Smooth muscle cell (in vitro differentiated cells): Measurements from ENCODE around the gene OSBPL5. TPM values are rescaled to one million over a fixed set of nuclear protein-coding genes. Genes with fewer than 3 reads are reported as not detected.
A peak's percentile ranks its signal among the peaks of the same experiment; 100 is the strongest.

ENCODE experiments used
- DNase-seq: peaks from one replicate; lab custom pipeline; 2025; ENCODE audit not compliant: unreplicated experiment; lab: John Stamatoyannopoulos, UW
- H2AFZ ChIP-seq: fragments of 200-600 bp; sonication (generic); 2 replicates; pipeline ENCODE4 v1.6.0; 2016; ENCODE audit warnings: antibody characterized with exemption, low read depth, mild to moderate bottlenecking
- H3F3A ChIP-seq: fragments of 200-600 bp; sonication (generic); 2 replicates; pipeline ENCODE4 v1.6.0; 2017; ENCODE audit warnings: antibody characterized with exemption, low read depth
- H3K27ac ChIP-seq: fragments of 200-600 bp; sonication (generic); 2 replicates; pipeline ENCODE4 v1.5.1; 2016; ENCODE audit warnings: low read depth, mild to moderate bottlenecking
- H3K27me3 ChIP-seq: fragments of 200-600 bp; sonication (generic); 2 replicates; pipeline ENCODE4 v1.6.1; 2016; ENCODE audit warnings: low read depth, mild to moderate bottlenecking
- H3K36me3 ChIP-seq: fragments of 200-600 bp; sonication (generic); 2 replicates; pipeline ENCODE4 v1.5.1; 2016; ENCODE audit warnings: low read depth
- H3K4me1 ChIP-seq: fragments of 200-600 bp; sonication (generic); 2 replicates; pipeline ENCODE4 v1.5.1; 2016; ENCODE audit warnings: low read depth
- H3K4me2 ChIP-seq: fragments of 200-600 bp; sonication (generic); 2 replicates; pipeline ENCODE4 v1.6.0; 2016; ENCODE audit warnings: mild to moderate bottlenecking
- H3K4me3 ChIP-seq: fragments of 200-600 bp; sonication (generic); 2 replicates; pipeline ENCODE4 v1.5.1; 2016; ENCODE audit warnings: mild to moderate bottlenecking
- H3K79me2 ChIP-seq: fragments of 200-600 bp; sonication (generic); 2 replicates; pipeline ENCODE4 v1.6.0; 2016; ENCODE audit warnings: low read depth, mild to moderate bottlenecking
- H3K9ac ChIP-seq: fragments of 200-600 bp; sonication (generic); 2 replicates; pipeline ENCODE4 v1.6.0; 2016; ENCODE audit warnings: low read depth
- H3K9me3 ChIP-seq: fragments of 200-600 bp; sonication (generic); replicated peaks from 2 replicates; pipeline ENCODE4 v1.5.1; 2016; ENCODE audit warnings: low read depth
- H4K20me1 ChIP-seq: fragments of 200-600 bp; sonication (generic); 2 replicates; pipeline ENCODE4 v1.6.0; 2016; ENCODE audit warnings: low read depth
- CTCF ChIP-seq: fragments of 200-600 bp; sonication (generic); IDR thresholded peaks from 2 replicates; pipeline ENCODE4 v1.5.1; 2017; ENCODE audit warnings: borderline replicate concordance, mild to moderate bottlenecking, antibody characterized with exemption; ENCODE audit not compliant: insufficient read depth, poor library complexity, severe bottlenecking
- WGBS: methylation state at CpG from one replicate; pipeline ENCODE4 v1.1.7; 2016; ENCODE audit warnings: low lambda C conversion rate; 5-methylcytosine and 5-hydroxymethylcytosine counted together
- polyA plus RNA-seq: library from polyadenylated mRNA; unstranded; fragments of >200 nt; fragmentation: Nextera tagmentation; extraction: Ambion mirVana; gene quantifications from 2 replicates; pipeline ENCODE4 v1.2.1, GENCODE V29; 2016
- total RNA-seq: library from RNA; depleted of rRNA; stranded (reverse); fragments of >200 nt; gene quantifications from 2 replicates; pipeline ENCODE4 v1.2.3, GENCODE V29; 2014

The OSBPL5 gene
- total and polyA plus RNA-seq, 2 experiments from 2014 or later: 27.3 to 43.4 TPM

- peaks cover 82% of the 10 kb centered on the region for H3K79me2 ChIP-seq
- peaks cover 39% of the 10 kb centered on the region for H3K4me1 ChIP-seq
These were observed 6.9 kb downstream of the OSBPL5 start for GRCh38 chr11:3158131-3158591.

GRCh38 chr11:3157381-3158130, 7.6 kb downstream of the OSBPL5 start:
- H3K9me3 ChIP-seq: no peaks in the 10 kb centered on the region
- H4K20me1 ChIP-seq: peaks cover 80% of the 10 kb centered on the region
- no peaks in the 10 kb centered on the region for H3K36me3 ChIP-seq
- no peak overlapping the region for H3K9ac ChIP-seq
- H3K27ac ChIP-seq: no peak overlapping the region
- peaks cover 23% of the 10 kb centered on the region for H3F3A ChIP-seq
- H3K4me1 ChIP-seq: peaks cover 45% of the 10 kb centered on the region
- no peak for TF ChIP-seq CTCF
- no peak overlapping the region for H3K4me3 ChIP-seq
- 83% methylated on average over 22 of the region's 22 CpGs for WGBS
- no peaks in the 10 kb centered on the region for H3K27me3 ChIP-seq
- H2AFZ ChIP-seq: no peak overlapping the region
- no peak overlapping the region for H3K4me2 ChIP-seq
- peaks cover 82% of the 10 kb centered on the region for H3K79me2 ChIP-seq
- DNase-seq: no peak

More at GRCh38 chr11:3158131-3158591, 6.9 kb downstream of the OSBPL5 start:
- Histone ChIP-seq H3K9ac (no peak overlapping the region), H3K27me3 (no peaks in the 10 kb centered on the region), H3K4me2 (no peak overlapping the region), H3K36me3 (no peaks in the 10 kb centered on the region), H2AFZ (no peak overlapping the region), H4K20me1 (peaks cover 80% of the 10 kb centered on the region), H3K4me3 (no peak overlapping the region), H3K27ac (no peak overlapping the region), H3K9me3 (no peaks in the 10 kb centered on the region), H3F3A (peaks cover 20% of the 10 kb centered on the region)
- no peak for TF ChIP-seq CTCF
- DNase-seq: no peak
- WGBS: 88% methylated on average over 18 of the region's 18 CpGs

- H3K9ac ChIP-seq: no peak overlapping the region
These were observed 8.3 kb downstream of the OSBPL5 start for GRCh38 chr11:3156661-3157311.

More at GRCh38 chr11:3156661-3157311, 8.3 kb downstream of the OSBPL5 start:
- Histone ChIP-seq H3F3A (peaks cover 23% of the 10 kb centered on the region), H4K20me1 (peaks cover 80% of the 10 kb centered on the region), H3K4me1 (peaks cover 48% of the 10 kb centered on the region), H3K27ac (peak overlapping the region; percentile 100), H3K36me3 (no peaks in the 10 kb centered on the region), H2AFZ (no peak overlapping the region), H3K4me2 (no peak overlapping the region), H3K4me3 (no peak overlapping the region), H3K27me3 (no peaks in the 10 kb centered on the region), H3K9me3 (no peaks in the 10 kb centered on the region), H3K79me2 (peaks cover 82% of the 10 kb centered on the region)
- WGBS: 79% methylated on average over 31 of the region's 31 CpGs
- no peak for DNase-seq
- no peak for TF ChIP-seq CTCF
